ENCODE data around the gene ZGLP1. TPM values are rescaled to one million over a fixed set of nuclear protein-coding genes. Genes with fewer than 3 reads are reported as not detected.

The ZGLP1 gene
- total and polyA plus RNA-seq, 2 of the 13 experiments (the other 11 are each of a cell fraction or from before 2014, with no cell fraction given), result 2.4 to 3.0 TPM

DNA sequence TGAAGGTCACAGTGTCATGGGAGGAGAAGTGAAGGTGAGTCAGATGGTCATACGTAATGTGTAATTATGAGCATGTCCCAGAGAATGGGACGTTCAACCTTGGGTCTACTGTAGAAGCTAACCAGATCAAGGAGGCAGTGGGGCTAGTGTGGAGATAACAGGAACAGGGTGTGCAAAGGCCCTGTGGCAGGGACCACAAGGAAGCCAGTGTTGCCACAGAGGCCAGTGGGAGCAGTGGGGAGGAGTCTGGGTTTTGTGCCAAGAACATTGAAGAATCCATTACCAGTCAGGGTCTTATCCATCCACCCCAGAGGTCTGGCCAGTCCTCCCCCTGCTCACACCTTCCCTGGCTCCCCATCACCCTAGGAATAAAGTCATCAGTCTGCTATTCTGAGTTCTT, 54.3 kb downstream of the ZGLP1 start (continued):
- TF ChIP-seq, protein P1, sequence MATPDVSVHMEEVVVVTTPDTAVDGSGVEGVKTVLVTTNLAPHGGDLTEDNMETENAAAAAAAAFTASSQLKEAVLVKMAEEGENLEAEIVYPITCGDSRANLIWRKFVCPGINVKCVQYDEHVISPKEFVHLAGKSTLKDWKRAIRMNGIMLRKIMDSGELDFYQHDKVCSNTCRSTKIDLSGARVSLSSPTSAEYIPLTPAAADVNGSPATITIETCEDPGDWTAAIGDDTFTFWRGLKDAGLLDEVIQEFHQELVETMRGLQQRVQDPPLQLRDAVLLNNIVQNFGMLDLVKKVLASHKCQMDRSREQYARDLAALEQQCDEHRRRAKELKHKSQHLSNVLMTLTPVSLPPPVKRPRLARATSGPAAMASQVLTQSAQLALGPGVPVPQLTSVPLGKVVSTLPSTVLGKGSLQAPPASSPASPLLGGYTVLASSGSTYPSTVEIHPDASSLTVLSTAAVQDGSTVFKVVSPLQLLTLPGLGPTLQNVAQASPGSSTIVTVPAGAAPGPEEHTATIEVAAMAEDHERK (CRISPR knock-in tag; IDR thresholded peaks at IDR 0.05; ENCODE audit: low read depth), result no peak
- TF ChIP-seq, protein P2, sequence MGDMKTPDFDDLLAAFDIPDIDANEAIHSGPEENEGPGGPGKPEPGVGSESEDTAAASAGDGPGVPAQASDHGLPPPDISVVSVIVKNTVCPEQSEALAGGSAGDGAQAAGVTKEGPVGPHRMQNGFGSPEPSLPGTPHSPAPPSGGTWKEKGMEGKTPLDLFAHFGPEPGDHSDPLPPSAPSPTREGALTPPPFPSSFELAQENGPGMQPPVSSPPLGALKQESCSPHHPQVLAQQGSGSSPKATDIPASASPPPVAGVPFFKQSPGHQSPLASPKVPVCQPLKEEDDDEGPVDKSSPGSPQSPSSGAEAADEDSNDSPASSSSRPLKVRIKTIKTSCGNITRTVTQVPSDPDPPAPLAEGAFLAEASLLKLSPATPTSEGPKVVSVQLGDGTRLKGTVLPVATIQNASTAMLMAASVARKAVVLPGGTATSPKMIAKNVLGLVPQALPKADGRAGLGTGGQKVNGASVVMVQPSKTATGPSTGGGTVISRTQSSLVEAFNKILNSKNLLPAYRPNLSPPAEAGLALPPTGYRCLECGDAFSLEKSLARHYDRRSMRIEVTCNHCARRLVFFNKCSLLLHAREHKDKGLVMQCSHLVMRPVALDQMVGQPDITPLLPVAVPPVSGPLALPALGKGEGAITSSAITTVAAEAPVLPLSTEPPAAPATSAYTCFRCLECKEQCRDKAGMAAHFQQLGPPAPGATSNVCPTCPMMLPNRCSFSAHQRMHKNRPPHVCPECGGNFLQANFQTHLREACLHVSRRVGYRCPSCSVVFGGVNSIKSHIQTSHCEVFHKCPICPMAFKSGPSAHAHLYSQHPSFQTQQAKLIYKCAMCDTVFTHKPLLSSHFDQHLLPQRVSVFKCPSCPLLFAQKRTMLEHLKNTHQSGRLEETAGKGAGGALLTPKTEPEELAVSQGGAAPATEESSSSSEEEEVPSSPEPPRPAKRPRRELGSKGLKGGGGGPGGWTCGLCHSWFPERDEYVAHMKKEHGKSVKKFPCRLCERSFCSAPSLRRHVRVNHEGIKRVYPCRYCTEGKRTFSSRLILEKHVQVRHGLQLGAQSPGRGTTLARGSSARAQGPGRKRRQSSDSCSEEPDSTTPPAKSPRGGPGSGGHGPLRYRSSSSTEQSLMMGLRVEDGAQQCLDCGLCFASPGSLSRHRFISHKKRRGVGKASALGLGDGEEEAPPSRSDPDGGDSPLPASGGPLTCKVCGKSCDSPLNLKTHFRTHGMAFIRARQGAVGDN (CRISPR knock-in tag; IDR thresholded peaks at IDR 0.05), result no peak
- no peak for TF ChIP-seq RCOR2 (CRISPR knock-in tag; IDR thresholded peaks at IDR 0.05)
- TF ChIP-seq ZNF251 (CRISPR knock-in tag; IDR thresholded peaks at IDR 0.05), result no peak
- TF ChIP-seq SP1 (IDR thresholded peaks at IDR 0.05), result no peak
- TF ChIP-seq SP1 (CRISPR knock-in tag; IDR thresholded peaks at IDR 0.05), result no peak
- TF ChIP-seq, protein P3, sequence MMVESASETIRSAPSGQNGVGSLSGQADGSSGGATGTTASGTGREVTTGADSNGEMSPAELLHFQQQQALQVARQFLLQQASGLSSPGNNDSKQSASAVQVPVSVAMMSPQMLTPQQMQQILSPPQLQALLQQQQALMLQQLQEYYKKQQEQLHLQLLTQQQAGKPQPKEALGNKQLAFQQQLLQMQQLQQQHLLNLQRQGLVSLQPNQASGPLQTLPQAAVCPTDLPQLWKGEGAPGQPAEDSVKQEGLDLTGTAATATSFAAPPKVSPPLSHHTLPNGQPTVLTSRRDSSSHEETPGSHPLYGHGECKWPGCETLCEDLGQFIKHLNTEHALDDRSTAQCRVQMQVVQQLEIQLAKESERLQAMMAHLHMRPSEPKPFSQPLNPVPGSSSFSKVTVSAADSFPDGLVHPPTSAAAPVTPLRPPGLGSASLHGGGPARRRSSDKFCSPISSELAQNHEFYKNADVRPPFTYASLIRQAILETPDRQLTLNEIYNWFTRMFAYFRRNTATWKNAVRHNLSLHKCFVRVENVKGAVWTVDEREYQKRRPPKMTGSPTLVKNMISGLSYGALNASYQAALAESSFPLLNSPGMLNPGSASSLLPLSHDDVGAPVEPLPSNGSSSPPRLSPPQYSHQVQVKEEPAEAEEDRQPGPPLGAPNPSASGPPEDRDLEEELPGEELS (CRISPR knock-in tag; IDR thresholded peaks at IDR 0.05), result no peak
- TF ChIP-seq ZMYM4 (CRISPR knock-in tag; IDR thresholded peaks at IDR 0.05), result no peak
- no peak for TF ChIP-seq ZSCAN29 (CRISPR knock-in tag; conservative IDR thresholded peaks at IDR 0.05)
- no peak for TF ChIP-seq ZNF354B (CRISPR knock-in tag; IDR thresholded peaks at IDR 0.05)
- TF ChIP-seq, protein P4, sequence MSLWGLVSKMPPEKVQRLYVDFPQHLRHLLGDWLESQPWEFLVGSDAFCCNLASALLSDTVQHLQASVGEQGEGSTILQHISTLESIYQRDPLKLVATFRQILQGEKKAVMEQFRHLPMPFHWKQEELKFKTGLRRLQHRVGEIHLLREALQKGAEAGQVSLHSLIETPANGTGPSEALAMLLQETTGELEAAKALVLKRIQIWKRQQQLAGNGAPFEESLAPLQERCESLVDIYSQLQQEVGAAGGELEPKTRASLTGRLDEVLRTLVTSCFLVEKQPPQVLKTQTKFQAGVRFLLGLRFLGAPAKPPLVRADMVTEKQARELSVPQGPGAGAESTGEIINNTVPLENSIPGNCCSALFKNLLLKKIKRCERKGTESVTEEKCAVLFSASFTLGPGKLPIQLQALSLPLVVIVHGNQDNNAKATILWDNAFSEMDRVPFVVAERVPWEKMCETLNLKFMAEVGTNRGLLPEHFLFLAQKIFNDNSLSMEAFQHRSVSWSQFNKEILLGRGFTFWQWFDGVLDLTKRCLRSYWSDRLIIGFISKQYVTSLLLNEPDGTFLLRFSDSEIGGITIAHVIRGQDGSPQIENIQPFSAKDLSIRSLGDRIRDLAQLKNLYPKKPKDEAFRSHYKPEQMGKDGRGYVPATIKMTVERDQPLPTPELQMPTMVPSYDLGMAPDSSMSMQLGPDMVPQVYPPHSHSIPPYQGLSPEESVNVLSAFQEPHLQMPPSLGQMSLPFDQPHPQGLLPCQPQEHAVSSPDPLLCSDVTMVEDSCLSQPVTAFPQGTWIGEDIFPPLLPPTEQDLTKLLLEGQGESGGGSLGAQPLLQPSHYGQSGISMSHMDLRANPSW (CRISPR knock-in tag; IDR thresholded peaks at IDR 0.05; ENCODE audit: borderline replicate concordance), result no peak
- TF ChIP-seq GTF3A (CRISPR knock-in tag; conservative IDR thresholded peaks at IDR 0.05), result no peak
- TF ChIP-seq ISX (CRISPR knock-in tag; conservative IDR thresholded peaks at IDR 0.05), result no peak
- no peak for TF ChIP-seq HCFC1 (IDR thresholded peaks at IDR 0.05; ENCODE audit: low read depth, low read length)
- no peak for TF ChIP-seq ZNF607 (CRISPR knock-in tag; IDR thresholded peaks at IDR 0.05; ENCODE audit: borderline replicate concordance)
- TF ChIP-seq MIXL1 (CRISPR knock-in tag; IDR thresholded peaks at IDR 0.05), result no peak
- TF ChIP-seq, protein P5, sequence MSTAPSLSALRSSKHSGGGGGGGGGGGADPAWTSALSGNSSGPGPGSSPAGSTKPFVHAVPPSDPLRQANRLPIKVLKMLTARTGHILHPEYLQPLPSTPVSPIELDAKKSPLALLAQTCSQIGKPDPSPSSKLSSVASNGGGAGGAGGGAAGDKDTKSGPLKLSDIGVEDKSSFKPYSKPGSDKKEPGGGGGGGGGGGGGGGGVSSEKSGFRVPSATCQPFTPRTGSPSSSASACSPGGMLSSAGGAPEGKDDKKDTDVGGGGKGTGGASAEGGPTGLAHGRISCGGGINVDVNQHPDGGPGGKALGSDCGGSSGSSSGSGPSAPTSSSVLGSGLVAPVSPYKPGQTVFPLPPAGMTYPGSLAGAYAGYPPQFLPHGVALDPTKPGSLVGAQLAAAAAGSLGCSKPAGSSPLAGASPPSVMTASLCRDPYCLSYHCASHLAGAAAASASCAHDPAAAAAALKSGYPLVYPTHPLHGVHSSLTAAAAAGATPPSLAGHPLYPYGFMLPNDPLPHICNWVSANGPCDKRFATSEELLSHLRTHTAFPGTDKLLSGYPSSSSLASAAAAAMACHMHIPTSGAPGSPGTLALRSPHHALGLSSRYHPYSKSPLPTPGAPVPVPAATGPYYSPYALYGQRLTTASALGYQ (CRISPR knock-in tag; IDR thresholded peaks at IDR 0.05), result no peak

Measured in HepG2 (cell line).